ENCODE measurements around the gene RAB31.

RAB31 gene

DNA sequence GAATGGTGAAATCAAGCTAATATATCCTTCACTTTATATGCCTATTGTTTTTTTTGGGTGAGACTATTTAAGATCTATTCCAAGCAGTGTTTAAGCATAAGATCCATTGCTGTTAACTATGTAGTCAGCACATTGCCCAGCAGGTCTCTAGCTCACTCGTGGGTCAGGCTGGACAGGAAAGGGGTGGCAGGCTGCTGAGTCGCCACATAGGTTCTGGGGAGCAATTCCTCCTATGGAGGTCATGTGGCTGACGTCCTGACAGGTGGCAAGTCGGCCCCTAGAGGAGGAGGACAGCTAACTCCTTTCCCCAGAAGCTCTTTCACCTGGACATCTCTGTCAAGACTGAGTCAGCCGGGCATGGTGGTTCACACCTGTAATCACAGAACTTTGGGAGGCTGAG lies 13.9 kb upstream of the RAB31 start:
- no peak for DNase-seq (ENCODE audit: low read depth)

DNA sequence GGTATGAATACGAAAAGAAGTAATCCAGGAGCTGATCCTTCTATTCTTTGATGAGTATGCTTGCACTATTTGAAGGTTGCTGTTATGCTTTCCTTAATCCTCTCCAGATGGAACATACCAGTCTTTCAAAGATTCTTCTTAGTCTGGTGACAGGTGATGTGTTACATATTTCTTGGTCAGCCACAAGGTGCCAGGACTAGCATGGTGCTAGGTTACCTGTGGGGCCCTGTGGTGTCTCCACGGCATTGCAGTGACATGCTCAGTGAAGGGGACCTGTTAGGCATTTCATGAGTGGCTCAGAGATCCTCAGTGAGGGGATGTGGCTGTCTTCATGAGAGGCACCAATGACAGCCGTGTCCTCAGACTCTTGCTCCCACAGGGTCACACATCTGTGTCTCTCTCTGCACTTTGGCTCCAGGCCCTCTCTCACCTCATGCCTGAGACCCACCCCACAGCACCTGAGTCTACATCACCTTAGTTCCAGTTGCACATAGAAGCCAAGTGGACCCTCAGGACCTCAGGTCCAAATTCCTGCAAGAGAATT lies 13.1 kb upstream of the RAB31 start:
- DNase-seq (ENCODE audit: low read depth): no peak

DNA sequence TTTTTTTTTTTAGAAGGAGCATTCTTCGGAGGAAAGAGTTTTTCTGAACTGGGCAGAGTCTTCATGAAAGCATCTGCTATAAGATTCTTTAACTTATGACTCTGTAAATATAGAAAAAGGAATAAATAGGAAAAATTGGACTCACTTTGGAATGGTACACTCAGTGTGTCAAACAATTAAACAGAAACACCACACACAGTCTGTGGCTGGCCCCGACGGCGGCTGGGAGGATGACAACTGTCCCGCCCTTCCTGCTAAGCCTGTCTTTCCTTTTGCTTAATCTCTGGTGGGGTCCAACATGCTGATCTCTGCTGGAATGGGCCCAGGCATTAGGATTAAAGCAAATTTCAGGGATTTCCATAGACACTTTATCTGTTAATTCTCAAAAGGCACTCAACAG lies 12.5 kb upstream of the RAB31 start:
- no peak for DNase-seq (ENCODE audit: low read depth)

DNA sequence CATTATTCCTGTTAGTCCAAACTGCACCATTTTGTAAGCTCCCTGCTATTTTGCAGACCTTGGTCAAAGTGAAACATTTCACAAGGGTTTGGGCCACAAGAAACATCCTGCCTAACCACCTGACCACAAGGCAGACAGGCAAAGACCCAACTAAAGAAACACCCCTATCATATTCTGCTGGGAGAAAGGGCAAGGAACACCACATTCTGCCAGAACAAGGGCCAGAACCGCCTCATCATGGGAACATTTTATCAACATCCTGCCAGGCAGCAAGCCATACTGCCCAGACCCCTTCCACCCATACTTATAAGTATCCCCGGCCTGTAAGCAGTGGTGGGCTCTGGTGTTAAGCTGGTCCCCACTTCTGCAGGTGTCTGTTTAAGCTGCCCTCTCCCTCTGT lies 12.0 kb upstream of the RAB31 start:
- DNase-seq (ENCODE audit: low read depth): peak; percentile 71

- no peak for DNase-seq (ENCODE audit: low read depth)
Measured at GRCh38 chr18:9696701-9697100, 11.4 kb upstream of the RAB31 start.

DNA sequence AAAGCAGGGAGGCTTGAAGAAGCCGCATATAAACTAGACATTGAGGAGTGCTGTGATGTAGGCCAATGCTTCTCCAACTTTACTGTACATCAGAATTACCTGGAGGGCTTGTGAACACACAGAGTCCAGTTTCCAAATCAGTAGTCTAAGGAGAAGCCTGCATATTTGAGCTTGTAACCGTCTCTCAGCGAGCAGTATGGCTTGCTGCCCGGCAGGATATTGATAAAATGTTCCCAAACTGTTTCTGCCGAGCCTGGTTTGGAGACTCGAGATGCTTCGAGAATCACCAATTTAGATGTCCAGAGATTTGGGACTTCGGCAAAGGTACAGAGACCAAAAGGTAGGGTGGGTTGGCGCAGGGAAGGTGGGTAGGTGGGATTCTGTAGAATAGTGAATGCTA lies 11.0 kb upstream of the RAB31 start:
- no peak for DNase-seq (ENCODE audit: low read depth)

GRCh38 chr18:9698497-9698896 lies 9.6 kb upstream of the RAB31 start:
- no peak for DNase-seq (ENCODE audit: low read depth)

- DNase-seq (ENCODE audit: low read depth): no peak
Measured at GRCh38 chr18:9700261-9700796, 7.8 kb upstream of the RAB31 start.

- DNase-seq (ENCODE audit: low read depth): no peak
Measured at GRCh38 chr18:9701609-9702349, 6.3 kb upstream of the RAB31 start.

DNA sequence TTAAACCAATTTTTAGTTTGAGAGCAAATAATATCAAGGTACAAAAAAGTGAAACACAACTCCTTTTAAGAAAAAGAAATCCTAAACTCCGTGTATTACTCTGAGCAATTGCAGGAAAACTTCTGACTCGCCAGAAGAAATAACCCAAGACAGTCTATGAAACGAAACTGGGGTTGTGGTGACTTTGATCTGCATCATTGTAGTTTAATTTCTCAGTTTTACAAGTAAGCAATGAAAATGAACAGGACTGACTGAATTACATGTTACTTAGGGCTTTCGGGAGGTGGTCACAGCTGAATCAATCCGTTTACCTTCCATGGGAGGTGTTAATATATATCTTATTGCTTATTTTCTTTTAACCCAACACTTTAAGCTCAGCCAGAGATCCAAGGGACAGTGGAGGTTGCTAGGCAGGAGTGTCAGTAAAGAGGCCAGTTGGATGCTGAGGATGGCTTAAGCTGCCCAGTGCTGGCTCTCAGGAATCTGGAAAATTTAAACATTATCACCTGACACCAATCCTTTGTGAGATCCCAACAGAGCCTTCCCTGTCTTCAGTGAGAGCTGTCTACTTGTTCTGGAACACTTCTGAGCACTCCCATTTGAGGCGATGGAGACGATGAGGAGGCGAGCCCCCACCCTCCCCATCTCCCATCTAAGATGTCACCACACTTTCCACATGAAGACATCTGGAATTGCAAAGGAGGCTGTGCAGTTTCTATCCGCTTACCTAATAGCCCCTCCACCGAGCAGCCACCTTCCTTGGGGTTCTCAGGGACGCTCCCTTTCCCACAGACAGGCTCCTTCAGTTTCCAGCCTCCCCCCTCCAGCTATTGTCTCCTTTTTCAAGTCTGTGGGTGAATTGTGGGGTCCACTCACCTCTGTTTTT lies 3.6 kb upstream of the RAB31 start:
- no peak for DNase-seq (ENCODE audit: low read depth)

- peak; percentile 69 for DNase-seq (ENCODE audit: low read depth)
Measured at GRCh38 chr18:9705183-9705829, 2.8 kb upstream of the RAB31 start.

DNA sequence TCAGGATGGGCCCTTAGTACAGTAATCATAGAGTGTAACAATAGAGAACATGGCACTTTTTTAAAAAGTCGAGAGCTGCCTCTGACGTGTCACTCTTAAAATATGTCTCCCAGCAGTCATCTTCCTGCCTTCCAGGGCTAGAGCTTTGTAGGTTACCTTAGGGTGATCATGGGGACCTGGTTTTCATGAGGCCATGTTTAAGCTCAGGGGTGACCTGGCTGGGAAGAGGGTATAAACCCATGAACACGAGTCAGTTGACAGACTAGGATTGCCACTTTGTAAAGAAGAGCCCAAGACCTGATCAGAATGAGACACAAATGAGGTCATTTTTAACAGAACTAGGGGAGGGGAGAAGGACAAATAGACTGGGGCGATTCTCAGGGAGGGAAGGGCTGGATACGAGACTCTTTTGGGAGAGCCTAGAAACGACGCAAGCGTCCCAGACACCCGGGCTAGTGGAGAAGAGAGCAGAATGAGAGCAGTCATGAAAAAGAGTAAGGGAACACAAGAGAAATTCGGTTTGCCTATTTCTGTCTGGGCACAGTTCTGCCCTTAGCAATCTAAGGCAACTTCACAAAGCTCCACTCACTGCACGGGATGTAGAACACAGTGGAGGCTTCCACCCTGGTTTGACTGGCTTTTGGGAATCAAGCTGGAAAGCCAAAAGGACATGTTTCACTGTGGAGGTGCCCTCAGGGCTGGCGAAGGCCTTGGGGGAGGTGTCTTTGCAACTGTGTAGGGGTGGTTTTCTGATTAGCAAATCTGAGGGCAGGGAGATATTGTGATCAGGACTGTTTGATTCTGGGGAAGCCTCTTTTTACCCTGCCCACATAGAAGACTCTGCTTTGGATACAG lies 1.8 kb upstream of the RAB31 start:
- DNase-seq (ENCODE audit: low read depth): no peak

GRCh38 chr18:9707381-9708056 lies 582 bp upstream of the RAB31 start:
- peak; percentile 37 for DNase-seq (ENCODE audit: low read depth)

- no peak for DNase-seq (ENCODE audit: low read depth)
Measured at GRCh38 chr18:9708434-9709303, 568 bp downstream of the RAB31 start.

- DNase-seq (ENCODE audit: low read depth): peak; percentile 21
Measured at GRCh38 chr18:9709304-9709877, 1.3 kb downstream of the RAB31 start.

DNA sequence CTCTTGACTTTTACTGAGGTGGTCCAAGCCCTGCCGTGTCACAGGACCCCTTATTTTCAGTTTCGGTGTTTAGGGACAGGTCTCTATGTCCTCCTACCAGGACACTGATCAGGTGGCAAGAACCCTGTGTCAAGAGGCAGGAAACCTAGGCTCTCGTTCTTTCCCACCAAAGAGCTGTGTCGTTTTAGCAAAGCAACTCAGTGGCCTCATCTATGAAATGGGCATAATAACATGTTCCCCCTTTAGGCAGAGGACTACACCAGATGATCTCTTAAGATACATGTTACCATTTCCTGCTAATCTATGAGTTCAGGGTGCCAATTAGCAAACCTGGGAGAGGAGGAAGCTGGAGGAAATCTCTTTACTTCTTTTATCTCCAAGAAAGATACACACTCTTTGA lies 1.9 kb downstream of the RAB31 start:
- no peak for DNase-seq (ENCODE audit: low read depth)

- no peak for DNase-seq (ENCODE audit: low read depth)
Measured at GRCh38 chr18:9711361-9712129, 3.4 kb downstream of the RAB31 start.

GRCh38 chr18:9712130-9712577 lies 4.1 kb downstream of the RAB31 start:
- no peak for DNase-seq (ENCODE audit: low read depth)

DNA sequence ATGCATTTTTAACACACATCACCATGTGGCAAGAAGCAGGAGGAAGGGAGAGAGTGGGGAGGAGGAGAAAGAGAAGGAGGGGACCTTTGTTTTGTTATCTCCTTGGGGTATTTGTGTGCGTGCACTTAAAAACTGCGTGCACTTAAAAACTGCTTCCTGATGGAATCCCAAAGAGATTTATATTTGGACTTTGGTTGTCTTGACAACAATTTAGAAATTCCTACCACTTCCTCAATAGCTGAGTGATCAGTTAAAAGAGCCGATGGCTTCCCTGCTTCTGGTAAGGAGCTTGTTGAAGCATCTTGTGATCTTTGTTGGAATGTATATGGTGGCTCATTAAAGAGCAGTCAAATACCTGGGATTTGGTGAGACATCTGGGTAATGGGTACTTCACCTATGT lies 4.5 kb downstream of the RAB31 start:
- peak; percentile 50 for DNase-seq (ENCODE audit: low read depth)

Measured in fibroblast of gingiva (primary cell).